Eye (tissue), 1 donor: ENCODE measurements around the gene ADCY1.

ENCODE experiments used
- DNase-seq: peaks from one replicate; pipeline ENCODE4 v3.0.0-alpha.2; 2015

The ADCY1 gene

GRCh38 chr7:45654341-45654740 lies 80.2 kb downstream of the ADCY1 start:
- DNase-seq = no peak

- DNase-seq = no peak
These were observed 81.4 kb downstream of the ADCY1 start for GRCh38 chr7:45655539-45655938.

GRCh38 chr7:45656431-45656830 lies 82.3 kb downstream of the ADCY1 start:
- DNase-seq = no peak

GRCh38 chr7:45657136-45657889 lies 83.1 kb downstream of the ADCY1 start:
- DNase-seq = no peak

GRCh38 chr7:45657890-45658715 lies 83.9 kb downstream of the ADCY1 start:
- no peak for DNase-seq

- no peak for DNase-seq
These were observed 84.7 kb downstream of the ADCY1 start for GRCh38 chr7:45658716-45659495.

- no peak for DNase-seq
These were observed 85.5 kb downstream of the ADCY1 start for GRCh38 chr7:45659496-45660139.

GRCh38 chr7:45660201-45660900 lies 86.2 kb downstream of the ADCY1 start:
- DNase-seq = no peak

- no peak for DNase-seq
These were observed 86.7 kb downstream of the ADCY1 start for GRCh38 chr7:45660901-45661211.

- DNase-seq = no peak
These were observed 87.3 kb downstream of the ADCY1 start for GRCh38 chr7:45661302-45661995.

- DNase-seq = no peak
These were observed 87.8 kb downstream of the ADCY1 start for GRCh38 chr7:45662018-45662417.

- no peak for DNase-seq
These were observed 88.5 kb downstream of the ADCY1 start for GRCh38 chr7:45662540-45663166.

- DNase-seq = peak; percentile 10
These were observed 89.2 kb downstream of the ADCY1 start for GRCh38 chr7:45663167-45663921.

GRCh38 chr7:45663965-45664633 lies 89.9 kb downstream of the ADCY1 start:
- peak; percentile 44 for DNase-seq

GRCh38 chr7:45665172-45665571 lies 91.0 kb downstream of the ADCY1 start:
- DNase-seq = no peak

GRCh38 chr7:45670227-45670626 lies 96.1 kb downstream of the ADCY1 start:
- no peak for DNase-seq

GRCh38 chr7:45670717-45671116 lies 96.5 kb downstream of the ADCY1 start:
- DNase-seq = no peak

- no peak for DNase-seq
These were observed 103.2 kb downstream of the ADCY1 start for GRCh38 chr7:45677311-45677900.

- DNase-seq = no peak
These were observed 105.3 kb downstream of the ADCY1 start for GRCh38 chr7:45679516-45679915.

- DNase-seq = no peak
These were observed 106.6 kb downstream of the ADCY1 start for GRCh38 chr7:45680776-45681175.
